C4-2B (cell line): ENCODE results near the gene CSMD2.

Experiments used
- CTCF ChIP-seq: fragments of 450-650 bp; conservative IDR thresholded peaks from 2 replicates; pipeline ENCODE4 v1.5.1; 2017; ENCODE audit warnings: mild to moderate bottlenecking
- ZFX ChIP-seq: fragments of 450-650 bp; IDR thresholded peaks from 2 replicates; pipeline ENCODE4 v1.6.1; 2017

GRCh38 chr1:34163792-34164731 lies 968 bp downstream of the CSMD2 start:
- TF ChIP-seq CTCF (no peak), ZFX (no peak)
